HepG2 (cell line): Measurements from ENCODE around the gene RBM25.

ENCODE experiments used
- KDM5A ChIP-seq: fragments of 200-600 bp; sonication (generic); IDR thresholded peaks from 2 replicates; pipeline ENCODE4 v1.7.0; 2018; ENCODE audit warnings: antibody characterized with exemption, mild to moderate bottlenecking, low read length, borderline replicate concordance
- NFYB ChIP-seq: sonication (generic); formaldehyde crosslinking; IDR thresholded peaks from 2 replicates; pipeline ENCODE4 v1.4.0; 2020; ENCODE audit warnings: missing genetic modification reagents
- POLR2A ChIP-seq, 2 experiments: IDR thresholded peaks; 2 replicates each; pipeline ENCODE4 v1.6.1; 2011; ENCODE audit warnings: low read depth in 2 of 2, low read length in 2 of 2, mild to moderate bottlenecking in 1 of 2, moderate library complexity in 1 of 2; ENCODE audit not compliant: insufficient read depth in 1 of 2
- RXRA ChIP-seq: sonication (generic); formaldehyde crosslinking; IDR thresholded peaks from 2 replicates; pipeline ENCODE4 v1.5.1; 2020; ENCODE audit warnings: missing genetic modification reagents
- ZNF274 ChIP-seq: sonication (generic); formaldehyde crosslinking; IDR thresholded peaks from 2 replicates; pipeline ENCODE4 v1.5.1; 2020; ENCODE audit warnings: mild to moderate bottlenecking, missing genetic modification reagents
- ZNF431 ChIP-seq: sonication (generic); formaldehyde crosslinking; IDR thresholded peaks from 2 replicates; pipeline ENCODE4 v1.9.0; 2022; ENCODE audit warnings: missing genetic modification reagents, low read depth, mild to moderate bottlenecking, borderline replicate concordance
- TF ChIP-seq, protein P1 (sequence below): sonication (generic); formaldehyde crosslinking; IDR thresholded peaks from 2 replicates; pipeline ENCODE4 v1.4.0; 2020; ENCODE audit warnings: missing genetic modification reagents
- TF ChIP-seq, protein P2 (sequence below): sonication (generic); formaldehyde crosslinking; IDR thresholded peaks from 2 replicates; pipeline ENCODE4 v1.4.0; 2020; ENCODE audit warnings: low read depth, mild to moderate bottlenecking, missing genetic modification reagents
- TF ChIP-seq, protein P3 (sequence below): sonication (generic); formaldehyde crosslinking; IDR thresholded peaks from 2 replicates; pipeline ENCODE4 v1.5.0; 2020; ENCODE audit warnings: mild to moderate bottlenecking, missing genetic modification reagents, moderate library complexity
- TF ChIP-seq, protein P4 (sequence below): fragments of 450-650 bp; IDR thresholded peaks from 2 replicates; pipeline ENCODE4 v1.6.1; 2017; ENCODE audit warnings: mild to moderate bottlenecking
- TF ChIP-seq, protein P5 (sequence below): IDR thresholded peaks from 2 replicates; pipeline ENCODE4 v1.6.1; 2016; ENCODE audit warnings: missing compliant biosample characterization, missing genetic modification reagents, borderline replicate concordance
- TF ChIP-seq, protein P6 (sequence below): sonication (generic); formaldehyde crosslinking; IDR thresholded peaks from 2 replicates; pipeline ENCODE4 v1.4.0; 2020; ENCODE audit warnings: missing genetic modification reagents

DNA sequence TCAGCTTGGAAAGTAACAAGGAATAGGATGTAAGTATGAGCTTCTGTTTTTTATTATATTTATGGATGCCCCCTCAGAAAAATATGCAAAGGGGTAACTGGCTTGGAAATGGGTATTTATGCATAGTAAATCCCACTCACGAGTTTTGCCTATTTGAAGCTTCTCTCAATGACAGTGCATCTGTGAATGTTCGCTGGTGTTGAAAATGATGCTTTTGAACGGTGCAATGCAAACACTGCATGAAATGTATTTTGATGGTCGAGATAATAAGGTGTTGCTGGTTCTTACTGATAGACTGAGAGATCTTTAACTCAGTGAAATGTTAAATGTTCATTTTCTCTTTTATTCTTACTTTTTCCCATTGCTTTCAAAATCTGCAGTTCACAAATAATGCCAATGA, 42.0 kb downstream of the RBM25 start:
- TF ChIP-seq, protein P1, sequence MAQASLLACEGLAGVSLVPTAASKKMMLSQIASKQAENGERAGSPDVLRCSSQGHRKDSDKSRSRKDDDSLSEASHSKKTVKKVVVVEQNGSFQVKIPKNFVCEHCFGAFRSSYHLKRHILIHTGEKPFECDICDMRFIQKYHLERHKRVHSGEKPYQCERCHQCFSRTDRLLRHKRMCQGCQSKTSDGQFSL (CRISPR knock-in tag), result no peak
- no peak for TF ChIP-seq KDM5A
- TF ChIP-seq, protein P2, sequence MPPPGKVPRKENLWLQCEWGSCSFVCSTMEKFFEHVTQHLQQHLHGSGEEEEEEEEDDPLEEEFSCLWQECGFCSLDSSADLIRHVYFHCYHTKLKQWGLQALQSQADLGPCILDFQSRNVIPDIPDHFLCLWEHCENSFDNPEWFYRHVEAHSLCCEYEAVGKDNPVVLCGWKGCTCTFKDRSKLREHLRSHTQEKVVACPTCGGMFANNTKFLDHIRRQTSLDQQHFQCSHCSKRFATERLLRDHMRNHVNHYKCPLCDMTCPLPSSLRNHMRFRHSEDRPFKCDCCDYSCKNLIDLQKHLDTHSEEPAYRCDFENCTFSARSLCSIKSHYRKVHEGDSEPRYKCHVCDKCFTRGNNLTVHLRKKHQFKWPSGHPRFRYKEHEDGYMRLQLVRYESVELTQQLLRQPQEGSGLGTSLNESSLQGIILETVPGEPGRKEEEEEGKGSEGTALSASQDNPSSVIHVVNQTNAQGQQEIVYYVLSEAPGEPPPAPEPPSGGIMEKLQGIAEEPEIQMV (CRISPR knock-in tag), result no peak
- TF ChIP-seq ZNF431, result no peak
- no peak for TF ChIP-seq POLR2A (IDR thresholded peaks at IDR 0.05; ENCODE audit: insufficient read depth in 1 of 2, low read depth in 2 of 2, low read length in 2 of 2)
- TF ChIP-seq, protein P3, sequence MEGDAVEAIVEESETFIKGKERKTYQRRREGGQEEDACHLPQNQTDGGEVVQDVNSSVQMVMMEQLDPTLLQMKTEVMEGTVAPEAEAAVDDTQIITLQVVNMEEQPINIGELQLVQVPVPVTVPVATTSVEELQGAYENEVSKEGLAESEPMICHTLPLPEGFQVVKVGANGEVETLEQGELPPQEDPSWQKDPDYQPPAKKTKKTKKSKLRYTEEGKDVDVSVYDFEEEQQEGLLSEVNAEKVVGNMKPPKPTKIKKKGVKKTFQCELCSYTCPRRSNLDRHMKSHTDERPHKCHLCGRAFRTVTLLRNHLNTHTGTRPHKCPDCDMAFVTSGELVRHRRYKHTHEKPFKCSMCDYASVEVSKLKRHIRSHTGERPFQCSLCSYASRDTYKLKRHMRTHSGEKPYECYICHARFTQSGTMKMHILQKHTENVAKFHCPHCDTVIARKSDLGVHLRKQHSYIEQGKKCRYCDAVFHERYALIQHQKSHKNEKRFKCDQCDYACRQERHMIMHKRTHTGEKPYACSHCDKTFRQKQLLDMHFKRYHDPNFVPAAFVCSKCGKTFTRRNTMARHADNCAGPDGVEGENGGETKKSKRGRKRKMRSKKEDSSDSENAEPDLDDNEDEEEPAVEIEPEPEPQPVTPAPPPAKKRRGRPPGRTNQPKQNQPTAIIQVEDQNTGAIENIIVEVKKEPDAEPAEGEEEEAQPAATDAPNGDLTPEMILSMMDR, result no peak
- TF ChIP-seq RXRA, result no peak
- TF ChIP-seq, protein P4, sequence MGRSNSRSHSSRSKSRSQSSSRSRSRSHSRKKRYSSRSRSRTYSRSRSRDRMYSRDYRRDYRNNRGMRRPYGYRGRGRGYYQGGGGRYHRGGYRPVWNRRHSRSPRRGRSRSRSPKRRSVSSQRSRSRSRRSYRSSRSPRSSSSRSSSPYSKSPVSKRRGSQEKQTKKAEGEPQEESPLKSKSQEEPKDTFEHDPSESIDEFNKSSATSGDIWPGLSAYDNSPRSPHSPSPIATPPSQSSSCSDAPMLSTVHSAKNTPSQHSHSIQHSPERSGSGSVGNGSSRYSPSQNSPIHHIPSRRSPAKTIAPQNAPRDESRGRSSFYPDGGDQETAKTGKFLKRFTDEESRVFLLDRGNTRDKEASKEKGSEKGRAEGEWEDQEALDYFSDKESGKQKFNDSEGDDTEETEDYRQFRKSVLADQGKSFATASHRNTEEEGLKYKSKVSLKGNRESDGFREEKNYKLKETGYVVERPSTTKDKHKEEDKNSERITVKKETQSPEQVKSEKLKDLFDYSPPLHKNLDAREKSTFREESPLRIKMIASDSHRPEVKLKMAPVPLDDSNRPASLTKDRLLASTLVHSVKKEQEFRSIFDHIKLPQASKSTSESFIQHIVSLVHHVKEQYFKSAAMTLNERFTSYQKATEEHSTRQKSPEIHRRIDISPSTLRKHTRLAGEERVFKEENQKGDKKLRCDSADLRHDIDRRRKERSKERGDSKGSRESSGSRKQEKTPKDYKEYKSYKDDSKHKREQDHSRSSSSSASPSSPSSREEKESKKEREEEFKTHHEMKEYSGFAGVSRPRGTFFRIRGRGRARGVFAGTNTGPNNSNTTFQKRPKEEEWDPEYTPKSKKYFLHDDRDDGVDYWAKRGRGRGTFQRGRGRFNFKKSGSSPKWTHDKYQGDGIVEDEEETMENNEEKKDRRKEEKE, result no peak
- TF ChIP-seq NFYB (CRISPR knock-in tag), result no peak
- TF ChIP-seq, protein P5, sequence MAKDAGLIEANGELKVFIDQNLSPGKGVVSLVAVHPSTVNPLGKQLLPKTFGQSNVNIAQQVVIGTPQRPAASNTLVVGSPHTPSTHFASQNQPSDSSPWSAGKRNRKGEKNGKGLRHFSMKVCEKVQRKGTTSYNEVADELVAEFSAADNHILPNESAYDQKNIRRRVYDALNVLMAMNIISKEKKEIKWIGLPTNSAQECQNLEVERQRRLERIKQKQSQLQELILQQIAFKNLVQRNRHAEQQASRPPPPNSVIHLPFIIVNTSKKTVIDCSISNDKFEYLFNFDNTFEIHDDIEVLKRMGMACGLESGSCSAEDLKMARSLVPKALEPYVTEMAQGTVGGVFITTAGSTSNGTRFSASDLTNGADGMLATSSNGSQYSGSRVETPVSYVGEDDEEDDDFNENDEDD (CRISPR knock-in tag), result no peak
- TF ChIP-seq, protein P6, sequence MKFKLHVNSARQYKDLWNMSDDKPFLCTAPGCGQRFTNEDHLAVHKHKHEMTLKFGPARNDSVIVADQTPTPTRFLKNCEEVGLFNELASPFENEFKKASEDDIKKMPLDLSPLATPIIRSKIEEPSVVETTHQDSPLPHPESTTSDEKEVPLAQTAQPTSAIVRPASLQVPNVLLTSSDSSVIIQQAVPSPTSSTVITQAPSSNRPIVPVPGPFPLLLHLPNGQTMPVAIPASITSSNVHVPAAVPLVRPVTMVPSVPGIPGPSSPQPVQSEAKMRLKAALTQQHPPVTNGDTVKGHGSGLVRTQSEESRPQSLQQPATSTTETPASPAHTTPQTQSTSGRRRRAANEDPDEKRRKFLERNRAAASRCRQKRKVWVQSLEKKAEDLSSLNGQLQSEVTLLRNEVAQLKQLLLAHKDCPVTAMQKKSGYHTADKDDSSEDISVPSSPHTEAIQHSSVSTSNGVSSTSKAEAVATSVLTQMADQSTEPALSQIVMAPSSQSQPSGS (CRISPR knock-in tag), result no peak
- TF ChIP-seq ZNF274 (CRISPR knock-in tag), result no peak
